Osteocyte (in vitro differentiated cells): Measurements from ENCODE around the gene COL5A2. TPM values are rescaled to one million over a fixed set of nuclear protein-coding genes. Genes with fewer than 3 reads are reported as not detected.

Source experiments
- DNase-seq: peaks from one replicate; pipeline ENCODE4 v3.0.0; 2021; ENCODE audit warnings: mixed read lengths; ENCODE audit not compliant: unreplicated experiment; ENCODE audit errors: extremely low spot score
- H3K27ac Mint-ChIP-seq: one replicate; pipeline ENCODE4 v1.8.0; 2021; ENCODE audit warnings: mild to moderate bottlenecking, mixed read lengths; ENCODE audit not compliant: unreplicated experiment
- H3K27me3 Mint-ChIP-seq: one replicate; pipeline ENCODE4 v1.8.0; 2021; ENCODE audit warnings: mixed read lengths; ENCODE audit not compliant: unreplicated experiment
- H3K36me3 Mint-ChIP-seq: one replicate; pipeline ENCODE4 v1.8.0; 2021; ENCODE audit warnings: mixed read lengths; ENCODE audit not compliant: unreplicated experiment
- H3K4me1 Mint-ChIP-seq: one replicate; pipeline ENCODE4 v1.8.0; 2021; ENCODE audit warnings: mixed read lengths; ENCODE audit not compliant: unreplicated experiment
- H3K4me3 Mint-ChIP-seq: one replicate; pipeline ENCODE4 v1.8.0; 2021; ENCODE audit warnings: mild to moderate bottlenecking, moderate library complexity, mixed read lengths; ENCODE audit not compliant: unreplicated experiment
- H3K9me3 Mint-ChIP-seq: one replicate; pipeline ENCODE4 v1.8.0; 2021; ENCODE audit warnings: mixed read lengths; ENCODE audit not compliant: unreplicated experiment
- CTCF ChIP-seq: fragments of 200-600 bp; sonication (generic); IDR thresholded peaks from 2 replicates; pipeline ENCODE4 v1.5.0; 2021; ENCODE audit warnings: antibody characterized with exemption, mild to moderate bottlenecking, moderate library complexity
- total RNA-seq: library from RNA; stranded (reverse); gene quantifications from 2 replicates; pipeline ENCODE4 v1.2.1, GENCODE V29; 2021

COL5A2 gene
- total RNA-seq, 1 donor from 2014 or later: 1,873 TPM

- Mint-ChIP-seq H3K4me1 (peaks cover 67% of the 10 kb centered on the region), H3K36me3 (no peaks in the 10 kb centered on the region), H3K4me3 (peak overlapping the region; percentile 67), H3K9me3 (no peaks in the 10 kb centered on the region), H3K27ac (peak overlapping the region; percentile 99), H3K27me3 (no peaks in the 10 kb centered on the region)
- no peak for TF ChIP-seq CTCF
- DNase-seq: no peak
Observed at GRCh38 chr2:189210250-189211087, 30.9 kb upstream of the COL5A2 start.

GRCh38 chr2:189208254-189208653, 28.7 kb upstream of the COL5A2 start:
- Mint-ChIP-seq H3K27me3 (no peaks in the 10 kb centered on the region), H3K4me1 (peaks cover 76% of the 10 kb centered on the region), H3K9me3 (no peaks in the 10 kb centered on the region), H3K36me3 (no peaks in the 10 kb centered on the region), H3K27ac (peak overlapping the region; percentile 99), H3K4me3 (no peak overlapping the region)
- no peak for DNase-seq
- no peak for TF ChIP-seq CTCF

GRCh38 chr2:189204322-189204941, 24.9 kb upstream of the COL5A2 start:
- peaks cover 55% of the 10 kb centered on the region for H3K4me1 Mint-ChIP-seq
- DNase-seq: no peak
- H3K27me3 Mint-ChIP-seq: no peaks in the 10 kb centered on the region
- H3K36me3 Mint-ChIP-seq: no peaks in the 10 kb centered on the region
- peak overlapping the region; percentile 82 for H3K27ac Mint-ChIP-seq
- no peaks in the 10 kb centered on the region for H3K9me3 Mint-ChIP-seq
- peak overlapping the region; percentile 59 for H3K4me3 Mint-ChIP-seq
- no peak for TF ChIP-seq CTCF

GRCh38 chr2:189203177-189203799, 23.7 kb upstream of the COL5A2 start:
- no peak for DNase-seq
- Mint-ChIP-seq H3K27ac (peak overlapping the region; percentile 82), H3K27me3 (no peaks in the 10 kb centered on the region), H3K4me1 (peaks cover 43% of the 10 kb centered on the region), H3K9me3 (no peaks in the 10 kb centered on the region), H3K4me3 (no peak overlapping the region), H3K36me3 (no peaks in the 10 kb centered on the region)
- TF ChIP-seq CTCF: no peak

- H3K27ac Mint-ChIP-seq: no peak overlapping the region
- no peaks in the 10 kb centered on the region for H3K27me3 Mint-ChIP-seq
- H3K4me1 Mint-ChIP-seq: peaks cover 29% of the 10 kb centered on the region
- no peak overlapping the region for H3K4me3 Mint-ChIP-seq
- no peaks in the 10 kb centered on the region for H3K9me3 Mint-ChIP-seq
- DNase-seq: no peak
- H3K36me3 Mint-ChIP-seq: no peaks in the 10 kb centered on the region
- no peak for TF ChIP-seq CTCF
Observed at GRCh38 chr2:189199797-189200196, 20.2 kb upstream of the COL5A2 start.
